Gastrocnemius medialis (tissue), 4 donors: ENCODE data around the gene MECR.

Source experiments
- CTCF ChIP-seq, 5 experiments: fragments of 450-650 bp in 3 of 5; fragments of 200-600 bp in 2 of 5; sonication (generic) in 2 of 5; IDR thresholded peaks in 4 of 5; conservative IDR thresholded peaks in 1 of 5; 1 replicate in 4 of 5; 2 replicates in 1 of 5; pipeline ENCODE4 v1.5.1; 2016 to 2019; ENCODE audit warnings: antibody characterized with exemption in 5 of 5, mild to moderate bottlenecking in 3 of 5, moderate library complexity in 3 of 5
- POLR2A ChIP-seq, 2 donors: fragments of 450-650 bp; IDR thresholded peaks; one replicate each; pipeline ENCODE4 v1.6.1; 2017; ENCODE audit warnings: antibody characterized with exemption in 2 of 2, mild to moderate bottlenecking in 2 of 2, moderate library complexity in 2 of 2

GRCh38 chr1:29223521-29223920 lies 7.2 kb downstream of the MECR start:
- TF ChIP-seq CTCF (IDR thresholded peaks at IDR 0.05 in 4 of 5, conservative IDR thresholded peaks at IDR 0.05 in 1 of 5) (no peak), POLR2A (IDR thresholded peaks at IDR 0.05) (no peak)
